UCSD-AML1 (cell line): ENCODE results near the gene GJB2.

Experiments used
- DNase-seq: peaks from one replicate; lab custom pipeline; 2025; ENCODE audit not compliant: unreplicated experiment; lab: John Stamatoyannopoulos, UW

Gene GJB2

DNA sequence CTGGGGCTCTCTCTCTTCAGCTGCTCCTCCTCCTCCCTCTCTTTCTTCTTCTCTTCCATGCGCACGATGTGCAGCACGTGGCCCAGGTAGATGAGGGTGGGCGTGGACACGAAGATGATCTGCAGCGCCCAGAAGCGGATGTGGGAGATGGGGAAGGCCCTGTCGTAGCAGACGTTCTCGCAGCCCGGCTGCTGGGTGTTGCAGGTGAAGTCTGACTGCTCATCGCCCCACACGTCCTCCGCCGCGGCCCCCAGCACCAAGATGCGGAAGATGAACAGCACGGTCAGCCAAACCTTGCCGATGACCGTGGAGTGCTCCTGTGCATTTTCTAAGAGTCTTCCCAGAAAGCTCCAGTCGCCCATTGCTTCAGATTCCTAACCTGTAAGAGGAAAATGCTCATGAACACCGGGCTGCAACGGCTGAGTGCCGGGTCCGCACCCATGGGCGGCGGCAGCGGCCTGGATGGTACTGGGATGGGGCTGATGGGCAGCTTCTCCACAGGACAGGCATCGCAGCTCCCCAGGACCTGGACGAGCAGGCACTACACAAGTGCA, 49.7 kb downstream of the GJB2 start:
- DNase-seq, result no peak

DNA sequence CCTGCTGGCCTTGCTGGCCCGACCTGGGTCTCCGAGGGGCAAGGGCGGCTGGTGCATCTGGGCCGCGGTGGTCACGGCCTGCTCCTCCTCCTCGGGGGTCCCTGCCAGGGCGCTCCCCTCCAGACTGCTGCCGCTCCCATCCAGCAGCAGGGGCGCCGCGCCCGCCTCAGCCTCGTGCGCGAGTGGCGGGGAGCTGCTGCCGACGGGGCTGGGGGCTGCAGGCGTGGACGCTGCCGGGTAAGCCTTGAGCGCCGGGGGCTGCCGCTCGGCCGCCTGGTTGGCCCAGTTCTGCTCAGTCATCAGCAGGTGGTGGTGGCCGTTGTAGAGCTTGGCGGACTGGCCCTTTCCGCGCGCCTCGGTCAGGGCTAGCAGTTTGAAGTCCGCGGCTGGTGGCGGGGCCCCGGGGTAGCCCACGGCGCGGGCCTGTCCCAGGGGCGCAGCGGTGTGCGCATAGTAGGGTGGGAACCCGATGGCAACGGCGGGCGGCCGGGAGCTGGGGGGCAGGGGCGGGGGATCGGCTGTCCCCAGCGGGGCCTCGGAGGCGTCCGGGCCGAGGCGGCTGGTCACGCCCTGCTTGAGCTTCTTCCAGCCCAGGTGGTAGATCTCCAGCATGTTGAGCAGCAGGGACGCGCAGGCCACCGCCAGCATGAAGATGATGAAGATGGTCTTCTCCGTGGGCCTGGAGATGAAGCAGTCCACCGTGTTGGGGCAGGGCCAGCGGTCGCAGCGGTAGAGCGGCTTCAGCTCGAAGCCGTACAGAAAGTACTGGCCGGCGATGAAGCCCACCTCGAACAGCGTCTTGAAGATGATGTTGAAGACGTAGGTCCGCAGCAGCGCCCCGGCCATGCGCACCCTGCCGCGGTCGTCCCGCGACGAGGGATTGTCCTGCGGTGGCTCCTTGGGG, 50.5 kb downstream of the GJB2 start:
- no peak for DNase-seq

DNA sequence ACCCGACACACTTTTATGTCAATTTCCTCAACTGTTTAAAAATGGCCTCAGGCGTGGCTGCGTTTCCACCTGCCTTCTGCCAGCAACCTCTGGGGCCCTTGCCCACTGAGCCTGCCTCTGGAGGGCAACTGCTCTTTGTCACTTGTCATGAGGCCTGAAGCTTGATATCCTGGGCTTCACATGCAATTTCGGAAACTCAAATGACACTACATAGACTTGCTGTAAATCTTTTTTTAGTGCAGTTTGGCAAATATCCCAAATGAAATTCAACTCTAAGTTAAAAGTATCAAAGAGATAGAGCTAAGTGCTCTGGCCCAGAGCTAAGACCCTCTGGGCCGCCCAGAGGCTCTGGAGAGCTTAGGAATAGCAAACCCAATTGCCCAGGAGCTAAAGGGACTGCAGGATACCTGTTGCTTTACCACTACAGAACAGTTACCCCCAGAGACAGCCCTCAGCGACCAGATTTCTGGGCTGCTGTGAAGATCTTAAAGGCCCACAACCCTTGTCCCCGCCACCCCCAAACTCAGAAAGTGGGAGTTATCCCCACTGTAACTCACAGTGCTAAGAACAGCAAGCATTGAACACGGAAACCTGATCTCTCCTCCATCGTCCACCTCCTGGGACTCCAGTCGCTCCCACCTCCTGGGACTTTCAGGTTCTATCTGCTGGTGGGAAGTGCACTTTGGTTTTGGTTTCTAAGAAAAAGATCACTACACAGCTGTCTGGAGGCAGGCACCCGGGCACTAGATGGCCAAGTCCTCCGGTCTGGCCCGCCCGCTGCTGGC, 51.3 kb downstream of the GJB2 start:
- DNase-seq, result no peak

DNA sequence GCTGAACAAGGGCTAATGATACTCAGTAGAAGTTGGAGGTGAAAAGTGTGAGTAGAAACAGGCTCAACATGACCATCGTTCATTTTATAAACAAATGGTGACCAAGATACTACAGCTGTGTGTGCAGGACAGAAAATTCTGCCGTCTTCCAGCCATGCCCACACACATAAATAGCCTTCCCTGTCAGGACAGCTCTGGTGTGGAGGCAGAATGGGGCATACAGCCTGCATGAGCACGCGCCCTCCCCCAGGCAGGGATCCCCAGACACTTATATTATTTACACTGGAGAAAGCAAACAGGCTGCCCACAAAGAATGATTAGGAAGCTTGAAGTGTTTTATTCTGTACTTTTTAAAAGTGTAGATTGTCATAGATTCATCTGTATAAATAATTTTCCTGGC, 52.3 kb downstream of the GJB2 start:
- no peak for DNase-seq

DNA sequence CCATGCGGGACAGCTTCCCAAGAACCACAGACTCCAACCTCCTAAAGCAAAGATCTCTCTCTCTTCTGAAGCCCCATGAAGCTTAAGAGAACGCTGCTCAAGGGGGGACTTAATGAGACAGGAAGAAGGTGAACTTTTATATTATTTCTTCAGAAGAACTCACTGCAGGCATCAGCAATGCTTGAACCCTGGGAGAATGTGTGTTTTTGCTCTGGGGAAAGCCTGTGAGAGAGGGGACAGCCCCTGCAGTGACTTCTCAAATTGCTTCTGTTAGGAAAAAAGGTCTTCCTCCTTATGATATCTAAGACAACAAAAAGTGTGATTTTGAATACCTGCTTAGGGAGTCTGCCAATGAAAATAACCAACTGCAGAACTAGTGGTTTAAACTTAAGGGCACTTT, 54.9 kb downstream of the GJB2 start:
- DNase-seq, result no peak
